Measurements from ENCODE around the gene TMC5. TPM values are rescaled to one million over a fixed set of nuclear protein-coding genes. Genes with fewer than 3 reads are reported as not detected.

Gene TMC5
- total RNA-seq, 1 donor from 2014 or later, result not detected

- no peak for DNase-seq (ENCODE audit: extremely low read depth, low read depth, low spot score)
Measured at GRCh38 chr16:19503461-19504075, 85.9 kb downstream of the TMC5 start.

- no peak for DNase-seq (ENCODE audit: extremely low read depth, low read depth, low spot score)
Measured at GRCh38 chr16:19505600-19506303, 88.1 kb downstream of the TMC5 start.

- no peak for DNase-seq (ENCODE audit: extremely low read depth, low read depth, low spot score)
Measured at GRCh38 chr16:19506965-19507364, 89.3 kb downstream of the TMC5 start.

- no peak for DNase-seq (ENCODE audit: extremely low read depth, low read depth, low spot score)
Measured at GRCh38 chr16:19507867-19508266, 90.2 kb downstream of the TMC5 start.

- no peak for DNase-seq (ENCODE audit: extremely low read depth, low read depth, low spot score)
Measured at GRCh38 chr16:19512297-19512696, 94.6 kb downstream of the TMC5 start.

GRCh38 chr16:19513377-19514053 is 95.8 kb downstream of the TMC5 start:
- no peak for DNase-seq (ENCODE audit: extremely low read depth, low read depth, low spot score)

- no peak for DNase-seq (ENCODE audit: extremely low read depth, low read depth, low spot score)
Measured at GRCh38 chr16:19515757-19516156, 98.1 kb downstream of the TMC5 start.

GRCh38 chr16:19517424-19518089 is 99.9 kb downstream of the TMC5 start:
- no peak for DNase-seq (ENCODE audit: extremely low read depth, low read depth, low spot score)

GRCh38 chr16:19518388-19518787 is 100.7 kb downstream of the TMC5 start:
- no peak for DNase-seq (ENCODE audit: extremely low read depth, low read depth, low spot score)

GRCh38 chr16:19520861-19521331 is 103.2 kb downstream of the TMC5 start:
- no peak for DNase-seq (ENCODE audit: extremely low read depth, low read depth, low spot score)

GRCh38 chr16:19521471-19522396 is 104.1 kb downstream of the TMC5 start, which contains the start of gene GDE1:
GDE1 (minus strand) TSS chr16:19522098; CDS start chr16:19521964, 134 bp downstream.
- DNase-seq (ENCODE audit: extremely low read depth, low read depth, low spot score), result no peak

GRCh38 chr16:19522397-19522732 is 104.7 kb downstream of the TMC5 start:
- no peak for DNase-seq (ENCODE audit: extremely low read depth, low read depth, low spot score)

- DNase-seq (ENCODE audit: extremely low read depth, low read depth, low spot score), result no peak
Measured at GRCh38 chr16:19522760-19523159, 105.1 kb downstream of the TMC5 start.

- DNase-seq (ENCODE audit: extremely low read depth, low read depth, low spot score), result no peak
Measured at GRCh38 chr16:19523184-19523558, 105.5 kb downstream of the TMC5 start.

- peak; percentile 58 for DNase-seq (ENCODE audit: extremely low read depth, low read depth, low spot score)
Measured at GRCh38 chr16:19523559-19524355, 106.1 kb downstream of the TMC5 start, which contains the start of gene CCP110. CCP110 (plus strand) TSS chr16:19523942; CDS start chr16:19527882, 3,940 bp downstream.

GRCh38 chr16:19524356-19524615 is 106.6 kb downstream of the TMC5 start:
- no peak for DNase-seq (ENCODE audit: extremely low read depth, low read depth, low spot score)

GRCh38 chr16:19524616-19525384 is 107.1 kb downstream of the TMC5 start:
- no peak for DNase-seq (ENCODE audit: extremely low read depth, low read depth, low spot score)

- no peak for DNase-seq (ENCODE audit: extremely low read depth, low read depth, low spot score)
Measured at GRCh38 chr16:19525385-19525723, 107.7 kb downstream of the TMC5 start.

- DNase-seq (ENCODE audit: extremely low read depth, low read depth, low spot score), result no peak
Measured at GRCh38 chr16:19527161-19527560, 109.5 kb downstream of the TMC5 start.
